ENCODE measurements around the gene THBS2. TPM values are rescaled to one million over a fixed set of nuclear protein-coding genes. Genes with fewer than 3 reads are reported as not detected.
A peak's percentile ranks its signal among the peaks of the same experiment; 100 is the strongest.
"Not testable (repeated sequence)": the region's sequence is repeated elsewhere in the genome, so short reads cannot be mapped to it uniquely, and the experiment has no call there.

THBS2 gene
- total and polyA plus RNA-seq, 11 donors: 1.9 to 51.7 (median 15.9) TPM

GRCh38 chr6:169300916-169301315, 47.3 kb upstream of the THBS2 start:
- no peak overlapping the region for H3K4me3 ChIP-seq
- WGBS, 4 donors: 86 to 92% (median 88%) methylated on average over 4 of the region's 4 CpGs
- no peaks in the 10 kb centered on the region for H3K4me1 ChIP-seq
- no peak for DNase-seq
- intact Hi-C loops (cut with DNase I): no loop called here
- no peak for TF ChIP-seq CTCF (IDR thresholded peaks at IDR 0.05)
- H3K27ac ChIP-seq: no peak overlapping the region
- H3K36me3 ChIP-seq: no peaks in the 10 kb centered on the region
- H3K9me3 ChIP-seq: peaks cover 0 to 10% (median 0%) of the 10 kb centered on the region in 12 donors
- no peak for ATAC-seq
- H3K27me3 ChIP-seq: no peaks in the 10 kb centered on the region

GRCh38 chr6:169298626-169299025, 45.0 kb upstream of the THBS2 start:
- H3K27ac ChIP-seq; ATAC-seq; H3K4me1 ChIP-seq; H3K4me3 ChIP-seq; H3K27me3 ChIP-seq; intact Hi-C loops (cut with DNase I); H3K36me3 ChIP-seq; DNase-seq: not testable (repeated sequence)
- H3K9me3 ChIP-seq: peaks cover 0 to 10% (median 0%) of the 10 kb centered on the region in 12 donors
- WGBS, 4 donors: 53 to 74% (median 63%) methylated on average over 1 of the region's 1 CpG

GRCh38 chr6:169296622-169297021, 43.0 kb upstream of the THBS2 start:
- no peaks in the 10 kb centered on the region for H3K27me3 ChIP-seq
- 58 to 87% (median 66%) methylated on average over 6 of the region's 6 CpGs for WGBS, 4 donors
- ATAC-seq: no peak
- TF ChIP-seq POLR2A (IDR thresholded peaks at IDR 0.05): no peak
- no peak for TF ChIP-seq CTCF (IDR thresholded peaks at IDR 0.05)
- no peak overlapping the region for H3K4me3 ChIP-seq
- peaks cover 0 to 12% (median 0%) of the 10 kb centered on the region in 12 donors for H3K4me1 ChIP-seq
- no peak overlapping the region for H3K27ac ChIP-seq
- intact Hi-C loops (cut with DNase I): no loop called here
- no peak for DNase-seq
- no peaks in the 10 kb centered on the region for H3K36me3 ChIP-seq
- H3K9me3 ChIP-seq: peaks cover 0 to 4% (median 0%) of the 10 kb centered on the region in 12 donors

GRCh38 chr6:169296170-169296569, 42.5 kb upstream of the THBS2 start:
- H3K27me3 ChIP-seq: no peaks in the 10 kb centered on the region
- peaks cover 0 to 17% (median 0%) of the 10 kb centered on the region in 12 donors for H3K4me1 ChIP-seq
- TF ChIP-seq CTCF (IDR thresholded peaks at IDR 0.05): no peak
- TF ChIP-seq POLR2A (IDR thresholded peaks at IDR 0.05): no peak
- H3K9me3 ChIP-seq: peaks cover 0 to 4% (median 0%) of the 10 kb centered on the region in 12 donors
- ATAC-seq (no peak), DNase-seq (no peak)
- H3K36me3 ChIP-seq: no peaks in the 10 kb centered on the region
- no peak overlapping the region for H3K4me3 ChIP-seq
- H3K27ac ChIP-seq: no peak overlapping the region
- 39 to 85% (median 60%) methylated on average over 1 of the region's 1 CpG for WGBS, 4 donors
- intact Hi-C loops (cut with DNase I): no loop called here

- Histone ChIP-seq H3K27me3 (no peaks in the 10 kb centered on the region), H3K27ac (peak overlapping the region in 3 of 12 donors; percentile 10 to 39 (median 23)), H3K4me3 (no peak overlapping the region), H3K9me3 (no peaks in the 10 kb centered on the region), H3K36me3 (no peaks in the 10 kb centered on the region), H3K4me1 (peaks cover 0 to 39% (median 0%) of the 10 kb centered on the region in 12 donors)
- ATAC-seq (no peak), DNase-seq (no peak)
- TF ChIP-seq CTCF (IDR thresholded peaks at IDR 0.05): no peak
- TF ChIP-seq POLR2A (IDR thresholded peaks at IDR 0.05): no peak
- 48 to 61% (median 54%) methylated on average over 2 of the region's 2 CpGs for WGBS, 4 donors
- intact Hi-C loops (cut with DNase I): no loop called here
Measured at GRCh38 chr6:169293196-169293595, 39.5 kb upstream of the THBS2 start.
